GM04503 (cell line): Measurements from ENCODE around the gene PDE4D.
A peak's percentile ranks its signal among the peaks of the same experiment; 100 is the strongest.
"Not testable (repeated sequence)": the region's sequence is repeated elsewhere in the genome, so short reads cannot be mapped to it uniquely, and the experiment has no call there.

Experiments
- DNase-seq: peaks from one replicate; pipeline ENCODE4 v3.0.0-alpha.2; 2012; ENCODE audit warnings: low read depth

Gene PDE4D

GRCh38 chr5:59768152-59769040, 125.1 kb downstream of the PDE4D start:
- no peak for DNase-seq

GRCh38 chr5:59767681-59768151, 125.8 kb downstream of the PDE4D start:
- no peak for DNase-seq

- no peak for DNase-seq
Observed at GRCh38 chr5:59767211-59767605, 126.3 kb downstream of the PDE4D start.

GRCh38 chr5:59766427-59767210, 126.9 kb downstream of the PDE4D start:
- no peak for DNase-seq

GRCh38 chr5:59765446-59765845, 128.1 kb downstream of the PDE4D start:
- no peak for DNase-seq

GRCh38 chr5:59764361-59764760, 129.2 kb downstream of the PDE4D start:
- DNase-seq: no peak

- DNase-seq: no peak
Observed at GRCh38 chr5:59763541-59763940, 130.0 kb downstream of the PDE4D start.

GRCh38 chr5:59762232-59762631, 131.3 kb downstream of the PDE4D start:
- DNase-seq: not testable (repeated sequence)

- no peak for DNase-seq
Observed at GRCh38 chr5:59760785-59761348, 132.7 kb downstream of the PDE4D start.

GRCh38 chr5:59759600-59760351, 133.8 kb downstream of the PDE4D start:
- no peak for DNase-seq

- no peak for DNase-seq
Observed at GRCh38 chr5:59758566-59758965, 135.0 kb downstream of the PDE4D start.

GRCh38 chr5:59757442-59757841, 136.1 kb downstream of the PDE4D start:
- no peak for DNase-seq

GRCh38 chr5:59756373-59757035, 137.0 kb downstream of the PDE4D start:
- no peak for DNase-seq

GRCh38 chr5:59755476-59755875, 138.1 kb downstream of the PDE4D start:
- no peak for DNase-seq

GRCh38 chr5:59753599-59753998, 139.9 kb downstream of the PDE4D start:
- no peak for DNase-seq

- DNase-seq: no peak
Observed at GRCh38 chr5:59749782-59750520, 143.6 kb downstream of the PDE4D start.

- not testable (repeated sequence) for DNase-seq
Observed at GRCh38 chr5:59748036-59748663, 145.4 kb downstream of the PDE4D start.

GRCh38 chr5:59746241-59746765, 147.2 kb downstream of the PDE4D start:
- peak; percentile 46 for DNase-seq

- no peak for DNase-seq
Observed at GRCh38 chr5:59745415-59745863, 148.1 kb downstream of the PDE4D start.

- no peak for DNase-seq
Observed at GRCh38 chr5:59744531-59744992, 149.0 kb downstream of the PDE4D start.
